ENCODE data around the gene PEF1.

PEF1 gene

DNA sequence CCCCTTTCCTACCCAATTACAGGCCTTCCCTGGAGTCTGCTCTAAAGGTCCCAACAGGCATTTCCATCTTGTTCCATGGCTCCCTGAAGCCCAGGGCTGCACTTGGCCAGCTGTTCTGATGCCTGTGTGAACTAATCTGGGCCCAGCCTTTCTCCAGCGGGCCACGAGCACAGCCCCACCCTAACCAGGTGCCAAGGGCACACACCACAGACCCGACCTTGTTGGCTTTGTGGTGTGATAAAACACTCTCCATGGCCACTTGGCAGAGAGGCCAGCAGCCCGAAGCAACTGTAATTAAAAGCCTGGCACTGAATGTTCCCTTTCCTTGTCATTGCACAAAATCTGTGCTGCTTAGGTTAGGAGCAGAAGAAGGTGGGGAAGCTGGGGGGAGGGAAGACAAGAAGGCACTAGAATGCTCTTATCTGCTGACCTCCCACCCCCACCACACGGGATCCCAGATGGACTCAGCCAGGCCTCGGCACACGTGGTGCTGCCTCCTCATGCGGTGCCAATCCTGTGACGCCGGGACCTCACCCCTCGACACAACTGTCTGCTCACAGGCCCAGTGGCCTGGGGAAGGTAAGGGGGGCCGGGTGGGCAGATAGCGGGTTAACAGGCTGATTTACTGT is 17.3 kb downstream of the PEF1 start:
- H3K27ac ChIP-seq: peak overlapping the region; percentile 98
- no peak for DNase-seq (ENCODE audit: low spot score)
- CTCF ChIA-PET: interaction anchor here (0.5 to 1.0 kb wide), 2 partner anchors 10 to 40 kb away, joined by 3 read pairs; no protein-coding TSS in a partner anchor
- POLR2A ChIA-PET (ENCODE audit: low non-redundant PET): interaction anchor here (1.4 kb wide), 1 partner anchor 17 kb away, joined by 5 read pairs; the partner anchor contains the start of gene PEF1
- TF ChIP-seq, protein P1, sequence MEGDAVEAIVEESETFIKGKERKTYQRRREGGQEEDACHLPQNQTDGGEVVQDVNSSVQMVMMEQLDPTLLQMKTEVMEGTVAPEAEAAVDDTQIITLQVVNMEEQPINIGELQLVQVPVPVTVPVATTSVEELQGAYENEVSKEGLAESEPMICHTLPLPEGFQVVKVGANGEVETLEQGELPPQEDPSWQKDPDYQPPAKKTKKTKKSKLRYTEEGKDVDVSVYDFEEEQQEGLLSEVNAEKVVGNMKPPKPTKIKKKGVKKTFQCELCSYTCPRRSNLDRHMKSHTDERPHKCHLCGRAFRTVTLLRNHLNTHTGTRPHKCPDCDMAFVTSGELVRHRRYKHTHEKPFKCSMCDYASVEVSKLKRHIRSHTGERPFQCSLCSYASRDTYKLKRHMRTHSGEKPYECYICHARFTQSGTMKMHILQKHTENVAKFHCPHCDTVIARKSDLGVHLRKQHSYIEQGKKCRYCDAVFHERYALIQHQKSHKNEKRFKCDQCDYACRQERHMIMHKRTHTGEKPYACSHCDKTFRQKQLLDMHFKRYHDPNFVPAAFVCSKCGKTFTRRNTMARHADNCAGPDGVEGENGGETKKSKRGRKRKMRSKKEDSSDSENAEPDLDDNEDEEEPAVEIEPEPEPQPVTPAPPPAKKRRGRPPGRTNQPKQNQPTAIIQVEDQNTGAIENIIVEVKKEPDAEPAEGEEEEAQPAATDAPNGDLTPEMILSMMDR (conservative IDR thresholded peaks at IDR 0.05; ENCODE audit: low read depth): no peak

DNA sequence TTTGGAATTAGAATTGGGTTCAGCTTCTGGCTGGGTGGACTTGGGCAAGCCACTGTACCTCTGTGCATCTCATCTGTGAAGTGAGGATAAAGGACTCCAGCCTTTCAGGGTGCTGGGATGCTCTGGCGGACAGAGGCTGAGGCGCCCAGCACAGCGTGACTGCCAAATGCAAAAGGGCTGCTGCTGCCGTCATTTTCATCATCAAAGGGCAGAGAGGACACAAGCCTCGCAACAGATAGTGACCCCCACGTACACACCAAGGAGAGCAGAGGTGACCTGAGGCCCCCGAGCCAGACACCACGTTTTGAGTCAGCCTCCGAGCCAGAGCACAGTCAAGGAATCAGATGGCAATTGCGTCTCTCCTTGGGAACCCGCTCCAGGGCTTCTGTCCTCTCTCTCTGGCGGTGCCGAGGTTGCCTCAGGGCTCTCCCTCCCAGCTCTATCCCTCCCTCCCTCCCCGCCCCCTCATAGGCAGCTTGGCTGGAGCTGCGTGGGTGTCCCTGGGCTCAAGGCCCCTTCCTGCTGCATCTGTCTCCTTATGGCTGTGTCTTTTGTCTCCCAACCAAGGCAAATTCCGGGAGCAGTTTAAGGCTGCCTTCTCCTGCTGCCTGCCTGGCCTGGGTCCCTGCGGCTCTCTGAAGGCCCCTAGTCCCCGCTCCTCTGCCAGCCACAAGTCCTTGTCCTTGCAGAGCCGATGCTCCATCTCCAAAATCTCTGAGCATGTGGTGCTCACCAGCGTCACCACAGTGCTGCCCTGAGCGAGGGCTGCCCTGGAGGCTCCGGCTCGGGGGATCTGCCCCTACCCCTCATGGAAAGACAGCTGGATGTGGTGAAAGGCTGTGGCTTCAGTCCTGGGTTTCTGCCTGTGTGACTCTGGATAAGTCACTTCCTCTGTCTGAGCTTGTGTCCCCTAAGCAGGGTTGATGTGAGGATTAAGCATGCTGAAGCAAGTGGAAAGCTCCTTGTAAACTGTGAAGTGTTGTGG is 18.2 kb downstream of the PEF1 start:
- POLR2A ChIA-PET (ENCODE audit: low non-redundant PET): interaction anchor here (0.6 kb wide), 1 partner anchor 42 kb away, joined by 5 read pairs; no protein-coding TSS in a partner anchor
- CTCF ChIA-PET: interaction anchor here (0.5 kb wide), 1 partner anchor 9 kb away, joined by 3 read pairs; no protein-coding TSS in a partner anchor
- TF ChIP-seq, protein P1 (conservative IDR thresholded peaks at IDR 0.05; ENCODE audit: low read depth): no peak
- DNase-seq (ENCODE audit: low spot score): no peak
- H3K27ac ChIP-seq: peak overlapping the region; percentile 98

DNA sequence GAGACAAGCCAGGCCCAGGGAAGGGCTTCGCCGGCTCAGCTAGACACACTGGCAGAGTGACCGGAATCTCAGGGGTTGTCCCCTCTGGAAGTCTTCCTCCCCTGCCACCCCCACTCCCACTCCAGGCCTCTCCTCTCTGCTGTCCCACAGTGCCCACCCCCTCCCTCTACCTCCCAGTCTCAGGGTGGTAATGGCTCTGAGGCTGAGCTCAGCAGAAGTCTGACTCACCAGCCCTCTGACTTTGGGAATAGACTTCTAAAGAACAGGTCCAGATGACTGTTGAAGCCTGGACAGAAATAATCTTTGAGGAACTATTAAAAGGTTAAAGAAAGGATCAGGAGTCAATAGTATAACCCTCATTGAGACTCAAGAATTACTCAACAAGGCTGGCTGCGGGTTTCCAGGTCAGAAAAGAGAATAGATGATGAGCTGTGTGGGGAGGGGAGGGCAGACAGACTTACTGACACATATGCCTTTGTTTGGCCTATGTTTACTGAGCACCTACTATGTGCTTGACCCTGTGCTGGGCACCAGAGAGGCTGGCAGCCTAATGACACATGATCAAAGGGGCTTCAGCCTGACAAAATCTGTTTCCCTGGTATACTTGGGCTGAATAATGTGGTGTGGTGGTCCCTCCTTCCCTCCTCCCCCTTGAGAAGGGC is 19.0 kb downstream of the PEF1 start:
- DNase-seq (ENCODE audit: low spot score): no peak
- TF ChIP-seq, protein P1 (conservative IDR thresholded peaks at IDR 0.05; ENCODE audit: low read depth): no peak
- ChIA-PET POLR2A (ENCODE audit: low non-redundant PET) (interaction anchor here (0.6 kb wide), 1 partner anchor 42 kb away, joined by 5 read pairs; no protein-coding TSS in a partner anchor), CTCF (no interaction called here)
- peak overlapping the region; percentile 98 for H3K27ac ChIP-seq

DNA sequence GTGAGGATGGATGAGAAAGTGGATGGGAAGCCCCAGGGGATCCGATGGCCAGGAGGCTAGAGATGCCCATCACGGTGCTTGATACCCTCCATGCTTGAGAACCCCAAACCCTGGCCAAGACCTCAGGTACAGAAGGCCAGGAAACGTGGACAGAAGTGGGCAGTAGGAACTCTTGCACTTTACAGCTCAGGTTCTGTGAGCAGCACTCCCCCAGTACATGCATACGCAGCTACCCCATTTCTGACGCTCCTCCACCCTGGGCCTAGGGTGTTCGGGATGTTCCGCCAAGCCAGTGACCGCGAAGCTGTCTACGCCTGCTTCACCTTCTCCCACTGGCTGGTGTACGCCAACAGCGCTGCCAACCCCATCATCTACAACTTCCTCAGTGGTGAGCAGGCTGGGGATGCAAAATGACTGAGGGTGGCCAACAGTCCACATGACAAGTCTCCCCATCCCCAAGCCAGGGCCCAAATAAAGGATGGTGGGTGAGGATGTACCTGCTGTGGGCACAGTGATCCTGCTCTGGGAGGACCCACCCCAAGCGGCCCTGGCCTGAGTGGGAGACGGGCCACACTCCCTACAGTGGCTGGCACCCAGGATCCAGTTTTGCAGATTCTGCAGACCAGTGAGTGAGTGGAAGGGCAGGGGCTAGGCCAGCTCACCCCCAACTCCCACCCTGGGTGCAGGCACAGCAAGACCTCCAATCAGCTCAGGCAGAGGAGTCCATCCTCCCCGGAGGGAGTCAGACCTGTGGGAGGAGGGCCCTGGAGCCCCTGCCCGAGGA is 19.8 kb downstream of the PEF1 start:
- peak overlapping the region; percentile 98 for H3K27ac ChIP-seq
- TF ChIP-seq, protein P1 (conservative IDR thresholded peaks at IDR 0.05; ENCODE audit: low read depth): no peak
- no peak for DNase-seq (ENCODE audit: low spot score)
- CTCF ChIA-PET: no interaction called here
- POLR2A ChIA-PET (ENCODE audit: low non-redundant PET): interaction anchor here (0.6 kb wide), 1 partner anchor 210 kb away, joined by 10 read pairs; no protein-coding TSS in a partner anchor

DNA sequence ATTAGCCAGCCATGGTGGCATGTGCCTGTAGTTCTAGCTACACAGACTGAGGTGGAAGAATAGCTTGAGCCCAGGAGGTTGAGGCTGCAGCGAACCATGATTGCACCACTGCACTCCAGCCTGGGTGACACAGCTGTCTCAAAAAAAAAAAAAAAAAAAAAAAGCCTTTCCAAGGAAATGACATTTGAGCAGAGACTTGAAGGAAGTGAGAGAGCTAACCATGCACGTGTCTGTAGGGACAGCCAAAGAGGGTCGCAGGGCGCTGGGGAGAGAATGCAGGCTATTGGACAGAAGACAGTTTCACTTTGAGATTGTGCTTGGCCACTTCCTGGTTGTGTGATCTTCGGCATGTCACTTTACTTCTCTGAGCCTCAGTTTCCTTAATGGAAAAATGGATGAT is 20.4 kb downstream of the PEF1 start:
- peak overlapping the region; percentile 98 for H3K27ac ChIP-seq
- no peak for DNase-seq (ENCODE audit: low spot score)
- CTCF ChIA-PET: no interaction called here
- TF ChIP-seq, protein P1 (conservative IDR thresholded peaks at IDR 0.05; ENCODE audit: low read depth): no peak
- POLR2A ChIA-PET (ENCODE audit: low non-redundant PET): interaction anchor here (0.6 kb wide), 1 partner anchor 210 kb away, joined by 10 read pairs; no protein-coding TSS in a partner anchor

Measured in RWPE1 (cell line).